ENCODE measurements around the gene CGNL1. TPM values are rescaled to one million over a fixed set of nuclear protein-coding genes. Genes with fewer than 3 reads are reported as not detected.
A peak's percentile ranks its signal among the peaks of the same experiment; 100 is the strongest.

Gene CGNL1
- polyA plus RNA-seq, 1 donor, result 5.4 TPM

DNA sequence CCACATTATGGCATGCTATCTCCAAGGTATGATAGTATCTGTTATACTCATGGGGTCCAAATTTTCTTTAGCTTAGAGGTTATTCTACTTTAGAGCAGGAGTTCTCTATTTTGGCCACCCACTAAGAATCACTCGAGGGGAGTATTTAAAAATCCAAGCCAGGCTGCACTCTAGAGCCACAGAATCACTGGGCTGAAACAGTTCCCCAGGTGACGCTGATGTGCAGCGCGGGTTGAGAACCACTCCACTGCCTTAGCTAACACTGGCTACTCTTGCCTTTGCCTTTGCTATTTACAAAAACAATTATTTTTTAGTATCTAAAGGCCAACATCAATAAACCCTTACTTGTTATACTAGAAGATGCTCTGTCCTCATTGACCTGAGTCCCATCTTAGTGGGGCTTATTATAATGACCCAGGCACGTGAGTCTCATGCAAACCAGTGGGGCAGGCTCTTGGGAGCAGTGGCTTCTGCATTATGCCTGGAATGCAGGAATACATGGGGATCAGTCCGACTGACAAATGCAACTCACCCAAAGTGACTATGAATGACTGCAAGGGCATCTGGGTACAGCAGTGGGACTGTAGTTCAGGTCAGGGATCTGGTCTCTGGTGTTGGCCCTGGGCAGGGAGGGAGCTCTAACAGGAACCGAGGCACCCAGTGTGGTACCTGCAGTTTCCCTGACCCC is 21.7 kb upstream of the CGNL1 start:
- no peak for DNase-seq

DNA sequence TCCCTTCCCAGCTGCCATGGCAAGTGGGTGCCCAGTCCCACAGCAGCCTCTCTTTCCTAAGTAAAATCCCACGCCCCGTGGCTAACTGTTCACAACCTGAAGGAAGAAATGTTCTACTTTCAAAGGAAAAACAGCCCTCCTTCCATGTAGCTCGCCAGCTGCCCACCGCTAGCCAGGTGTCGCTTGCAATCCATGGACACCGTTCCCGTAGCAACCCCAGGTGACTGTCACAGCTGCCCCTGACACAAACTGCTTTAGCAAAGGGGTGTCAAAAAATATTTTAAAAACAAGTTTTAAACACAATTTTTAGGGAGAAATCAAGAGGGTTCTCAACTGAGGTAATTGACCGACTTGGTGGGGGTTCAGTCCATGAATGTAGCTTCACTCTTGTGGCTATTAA is 21.0 kb upstream of the CGNL1 start:
- no peak for DNase-seq

DNA sequence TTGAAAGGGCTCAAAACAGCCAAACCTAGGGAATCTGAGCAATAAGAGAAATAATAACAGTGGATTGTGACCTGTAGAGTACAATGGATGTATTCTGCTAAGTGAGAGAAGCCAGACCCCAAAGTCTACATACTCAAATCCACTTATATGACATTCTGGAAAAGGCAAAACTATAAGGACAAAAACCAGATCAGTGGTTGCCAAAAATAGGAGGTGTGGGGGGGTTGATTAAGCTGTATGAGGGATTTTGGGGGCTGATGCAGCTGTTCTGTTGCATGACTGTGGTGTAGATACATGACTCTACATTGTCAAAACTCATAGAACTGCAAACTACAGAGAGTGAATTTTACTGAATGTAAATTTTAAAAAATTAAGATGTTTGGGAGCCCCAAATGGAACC is 20.1 kb upstream of the CGNL1 start:
- no peak for DNase-seq

DNA sequence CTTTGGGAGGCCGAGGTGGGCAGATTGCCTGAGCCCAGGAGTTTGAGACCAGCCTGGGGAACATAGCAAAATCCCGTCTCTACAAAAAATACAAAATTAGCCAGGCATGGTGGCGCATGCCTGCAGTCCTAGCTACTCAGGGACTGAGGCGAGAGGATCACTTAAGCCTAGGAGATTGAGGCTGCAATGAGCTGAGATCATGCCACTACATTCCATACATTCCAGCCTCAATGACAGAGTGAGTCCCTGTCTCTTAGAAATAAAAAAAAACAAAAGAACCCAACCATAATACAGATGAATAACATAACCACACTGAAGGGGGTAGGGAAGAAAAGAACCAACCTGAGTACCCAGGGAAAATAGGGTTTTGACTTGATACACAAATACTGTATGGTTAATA is 19.7 kb upstream of the CGNL1 start:
- no peak for DNase-seq

DNA sequence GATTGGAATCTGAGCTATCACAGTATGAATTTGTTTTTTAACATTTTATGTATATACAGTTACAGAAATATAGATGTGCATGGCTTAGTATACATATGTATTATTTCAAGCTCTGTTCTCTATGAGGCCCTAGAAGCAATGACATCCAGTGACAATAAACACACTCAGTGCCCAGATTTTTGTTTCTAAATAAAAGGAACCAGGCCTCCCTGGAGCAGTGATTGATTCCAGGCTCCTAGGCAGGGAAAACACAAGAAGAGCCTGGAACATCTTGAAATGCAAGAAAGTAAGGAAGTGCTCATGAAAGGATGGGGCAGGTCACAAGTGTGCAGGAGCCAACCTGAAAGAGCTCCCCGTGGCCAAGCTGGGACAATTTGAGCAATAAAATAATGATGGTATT is 18.5 kb upstream of the CGNL1 start:
- DNase-seq, result no peak

DNA sequence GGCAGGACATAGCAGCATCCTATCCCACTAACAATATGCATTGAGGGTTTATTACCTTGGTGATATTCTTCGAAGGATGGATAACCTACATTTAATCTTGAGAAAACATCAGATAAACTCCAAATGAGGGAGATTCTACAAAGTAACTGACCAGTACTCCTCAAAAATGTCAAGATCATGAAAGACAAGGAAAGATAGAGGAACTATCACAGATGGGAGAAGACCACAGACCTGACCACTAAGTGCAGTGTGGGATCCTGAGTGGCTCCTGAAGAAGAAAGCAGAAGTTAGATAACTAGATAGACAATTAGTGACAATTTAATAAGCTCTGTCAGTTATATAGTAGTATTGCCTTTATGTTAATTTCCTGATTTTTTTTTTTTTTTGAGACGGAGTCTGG is 17.7 kb upstream of the CGNL1 start:
- DNase-seq, result no peak

DNA sequence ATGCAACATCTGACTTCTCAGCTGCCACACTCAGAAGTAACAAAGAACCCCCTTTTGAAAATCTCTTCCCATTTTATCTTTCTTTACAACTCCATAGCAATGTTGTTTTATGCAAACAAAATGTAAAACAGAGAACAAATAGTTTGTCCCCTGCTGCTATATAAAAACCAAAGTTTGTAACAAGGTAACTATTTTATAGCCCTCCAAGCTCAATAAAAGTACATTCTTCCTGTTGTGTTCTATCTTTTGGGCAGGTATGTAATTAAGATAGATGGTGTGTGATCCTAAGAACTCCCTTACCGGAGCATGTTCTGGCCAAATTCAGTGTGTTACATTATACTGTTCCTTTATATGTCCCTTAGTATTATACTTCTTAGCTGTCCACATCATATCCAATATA is 12.6 kb upstream of the CGNL1 start:
- DNase-seq, result no peak

DNA sequence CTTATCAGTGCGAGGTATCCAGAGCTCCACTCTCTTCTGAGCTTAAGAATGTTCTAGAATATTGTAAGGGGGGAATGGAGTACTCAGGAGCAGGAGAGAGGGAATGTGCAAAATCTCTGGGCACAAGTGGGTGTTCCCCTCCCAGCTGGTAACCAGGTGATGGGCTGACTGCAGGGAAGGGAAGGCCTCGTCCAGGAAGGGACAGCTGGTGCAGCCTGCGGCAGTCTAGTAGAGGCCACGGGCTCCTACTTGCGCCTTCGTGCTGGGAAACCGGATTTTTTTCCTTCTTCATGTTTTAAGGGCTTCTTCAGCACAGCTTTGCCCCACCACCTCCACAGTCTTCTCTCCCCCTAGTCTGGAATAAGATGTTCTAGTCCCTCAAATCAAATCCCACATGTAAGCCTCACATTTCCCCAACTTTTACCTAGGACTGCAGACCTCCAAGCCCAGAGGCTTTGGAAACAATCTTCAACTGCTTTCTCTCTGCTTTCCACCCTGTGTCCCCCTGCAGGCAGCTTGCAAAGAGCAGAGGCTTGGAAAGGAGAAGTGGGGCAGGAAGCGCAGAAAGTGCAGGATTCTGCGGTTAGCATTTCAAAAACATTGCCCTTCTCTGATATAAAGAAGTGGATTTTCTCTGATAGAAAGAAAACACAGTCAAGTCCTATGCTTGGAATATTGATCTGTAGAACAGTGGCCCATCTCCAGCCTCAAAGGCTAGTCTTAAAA is 11.9 kb upstream of the CGNL1 start:
- DNase-seq, result no peak

DNA sequence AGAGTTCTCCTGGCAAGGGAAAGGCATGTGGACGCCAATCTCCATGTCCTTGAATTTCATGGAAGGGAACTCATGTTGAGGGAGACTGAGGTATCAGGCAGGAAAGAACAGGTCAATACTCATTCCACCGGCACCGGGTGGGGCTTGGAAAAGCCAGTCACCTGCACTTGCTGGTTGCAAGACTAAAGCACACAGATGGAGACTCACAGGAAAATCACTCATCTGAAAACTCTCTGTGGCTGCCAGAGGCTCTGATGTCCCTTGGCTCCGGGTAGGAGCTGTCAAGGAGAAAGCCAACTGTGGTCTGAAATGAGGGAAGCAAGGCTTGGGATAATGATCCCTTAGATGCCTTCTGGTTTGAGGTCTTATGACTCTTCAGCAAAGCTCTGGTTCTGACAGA is 8.7 kb upstream of the CGNL1 start:
- no peak for DNase-seq

DNA sequence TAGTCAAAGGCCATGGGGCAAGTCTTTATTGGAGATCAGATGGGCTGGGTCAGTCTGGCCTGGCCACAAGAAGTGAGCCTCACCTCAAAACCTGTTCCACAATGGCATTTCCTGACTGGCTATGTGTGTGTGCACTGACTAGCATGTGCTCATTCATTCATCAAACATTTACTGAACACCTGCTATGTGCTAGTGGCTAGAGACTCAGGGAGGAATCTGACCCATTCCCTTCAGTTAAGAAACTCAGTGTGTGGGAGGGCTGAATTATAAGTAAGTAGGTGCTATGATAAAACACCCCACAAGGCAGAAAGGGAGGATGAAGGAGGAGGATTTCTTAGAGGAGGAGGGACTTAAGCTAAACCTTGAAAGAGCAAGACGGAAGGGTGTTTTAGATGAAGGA is 5.4 kb upstream of the CGNL1 start:
- DNase-seq, result no peak

DNA sequence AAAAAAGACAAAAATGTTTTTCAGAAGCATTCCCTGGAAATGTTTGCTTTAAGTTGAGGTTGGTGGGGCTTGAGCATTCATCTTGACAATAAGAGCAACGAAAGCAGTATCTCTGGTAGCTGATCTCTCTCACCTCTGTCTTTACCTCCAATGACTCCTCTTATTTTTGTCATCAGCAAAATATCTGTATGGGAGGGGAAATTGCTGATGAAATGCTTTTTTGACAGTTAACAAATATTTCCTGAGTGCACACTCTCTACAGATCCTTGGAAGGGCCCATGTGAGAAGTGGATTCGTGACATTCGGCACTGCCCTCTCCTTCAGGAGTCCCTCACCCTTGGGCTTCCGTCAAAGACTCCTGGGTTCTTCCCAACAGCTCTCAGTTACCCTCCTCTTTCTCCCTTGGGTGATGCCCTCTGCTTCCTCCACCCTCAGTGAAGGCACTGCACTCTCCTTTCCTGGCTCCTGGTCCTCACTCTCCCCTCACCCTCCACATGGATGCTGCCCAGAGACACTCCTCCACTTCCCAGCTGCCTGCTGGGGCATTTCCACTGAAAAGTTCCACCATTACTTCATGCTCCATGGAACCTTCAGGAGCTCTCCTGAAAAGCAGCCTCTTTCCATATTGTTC is 2.9 kb upstream of the CGNL1 start:
- DNase-seq, result no peak

DNA sequence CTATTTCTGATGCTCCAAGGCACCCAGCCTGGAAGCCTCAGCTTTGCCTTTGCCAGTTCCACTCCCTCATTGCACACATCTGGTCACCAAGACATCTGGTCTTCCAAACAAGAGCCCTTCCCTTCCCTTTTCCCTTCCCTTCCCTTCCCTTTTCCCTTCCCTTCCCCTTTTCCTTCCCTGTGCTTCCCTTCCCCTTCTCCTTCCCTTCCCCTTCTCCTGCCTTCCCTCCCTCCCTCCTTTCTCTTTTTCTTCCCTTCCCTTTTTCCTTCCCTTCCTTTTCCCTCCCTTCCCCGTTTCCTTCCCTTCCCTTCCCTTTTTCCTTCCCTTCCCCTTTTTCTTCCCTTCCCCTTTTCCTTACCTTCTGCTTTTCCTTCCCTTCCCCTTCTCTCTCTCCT is 2.4 kb upstream of the CGNL1 start:
- DNase-seq, result no peak

DNA sequence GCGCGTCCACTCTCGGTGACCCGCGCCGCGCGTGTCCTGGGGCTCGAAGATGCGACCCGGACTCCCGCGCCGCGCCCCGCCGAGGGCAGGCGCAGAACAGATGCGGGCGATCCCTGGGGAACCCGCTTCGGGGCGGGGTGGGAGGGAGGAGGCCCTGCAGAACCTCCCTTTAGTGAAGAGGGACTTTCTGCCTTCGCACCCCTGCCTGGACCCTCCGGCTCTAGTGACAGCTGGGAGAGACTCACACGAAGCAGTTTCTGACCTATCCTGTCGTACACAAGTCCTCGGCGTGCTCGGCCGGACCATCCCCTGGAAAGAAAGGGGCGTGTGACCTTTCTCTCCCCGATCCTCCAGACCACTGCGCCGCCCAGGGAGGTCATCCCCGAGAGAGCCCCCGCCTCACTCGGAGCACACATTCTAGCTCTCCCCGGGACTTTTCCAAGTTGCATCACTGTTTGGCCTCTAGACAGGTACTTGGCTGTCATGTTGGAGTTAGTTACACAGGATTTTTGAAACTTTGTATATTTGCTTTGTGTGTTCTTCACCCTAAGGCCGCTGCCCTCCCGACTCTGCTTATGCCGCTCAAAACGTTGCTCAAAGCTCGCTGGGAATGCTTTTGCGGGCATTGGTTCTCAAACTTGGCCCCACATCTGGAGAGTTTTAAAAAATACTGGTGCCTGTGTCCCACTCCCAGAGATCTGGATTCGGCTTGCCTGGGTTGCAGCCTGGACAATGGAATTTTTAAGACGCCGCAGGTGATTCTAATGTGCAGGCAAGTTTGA is 582 bp downstream of the CGNL1 start:
- peak; percentile 36 for DNase-seq

DNA sequence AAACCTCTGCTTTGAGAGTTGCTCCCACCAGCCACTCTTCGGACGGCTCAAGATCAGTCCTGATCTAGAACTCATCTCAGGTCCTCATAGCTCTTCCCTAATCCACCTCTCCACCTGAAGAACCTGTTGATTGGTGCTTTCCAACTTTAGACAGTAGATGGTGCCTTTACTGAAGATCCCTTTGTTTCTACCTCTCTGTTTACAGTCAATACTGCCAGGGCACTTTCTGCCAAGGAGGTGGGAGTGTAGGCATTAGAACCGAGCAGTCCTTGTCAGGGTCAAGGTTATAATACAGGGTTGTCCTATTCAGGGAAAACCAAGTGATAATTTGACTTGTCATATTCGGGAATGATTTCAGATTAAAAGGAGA is 1.2 kb downstream of the CGNL1 start:
- DNase-seq, result no peak

DNA sequence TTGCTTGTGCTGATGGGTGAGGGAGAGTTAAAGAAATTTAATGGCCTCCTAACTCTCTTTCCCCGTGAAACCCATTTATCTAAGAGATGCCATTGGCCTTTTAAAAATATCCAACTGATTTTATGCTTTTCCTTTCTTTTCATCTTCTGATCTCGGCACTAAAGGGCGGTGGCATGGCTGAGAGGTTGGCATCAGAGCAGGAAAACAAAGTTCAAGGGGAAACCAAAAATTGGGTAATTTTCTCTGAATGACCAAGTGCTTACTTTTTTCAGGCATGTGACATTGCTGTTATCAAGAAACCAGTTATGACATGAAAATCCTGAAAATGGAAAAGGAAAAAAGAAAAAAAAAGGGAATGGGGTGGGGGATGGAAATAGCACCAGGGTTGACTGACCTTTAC is 3.2 kb downstream of the CGNL1 start:
- no peak for DNase-seq

DNA sequence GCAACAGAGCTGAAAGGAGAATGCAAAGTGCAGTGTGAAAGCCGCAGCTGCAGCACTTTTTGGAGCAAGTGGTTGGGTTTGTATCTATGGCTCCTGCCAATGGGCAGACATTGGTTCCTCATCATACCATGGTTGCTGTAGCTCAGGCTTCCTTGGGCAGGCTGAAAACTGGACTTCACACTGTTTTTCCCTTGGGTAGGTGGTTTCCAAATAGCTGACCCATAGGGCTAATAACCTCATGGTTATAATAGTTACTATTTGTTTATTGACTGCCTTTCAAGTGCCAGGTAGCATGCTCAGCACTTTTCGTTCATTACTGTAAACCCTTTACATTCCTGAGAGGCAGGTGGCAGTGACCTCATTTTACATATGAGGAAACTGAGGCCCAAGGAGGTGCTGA is 4.5 kb downstream of the CGNL1 start:
- DNase-seq, result no peak

DNA sequence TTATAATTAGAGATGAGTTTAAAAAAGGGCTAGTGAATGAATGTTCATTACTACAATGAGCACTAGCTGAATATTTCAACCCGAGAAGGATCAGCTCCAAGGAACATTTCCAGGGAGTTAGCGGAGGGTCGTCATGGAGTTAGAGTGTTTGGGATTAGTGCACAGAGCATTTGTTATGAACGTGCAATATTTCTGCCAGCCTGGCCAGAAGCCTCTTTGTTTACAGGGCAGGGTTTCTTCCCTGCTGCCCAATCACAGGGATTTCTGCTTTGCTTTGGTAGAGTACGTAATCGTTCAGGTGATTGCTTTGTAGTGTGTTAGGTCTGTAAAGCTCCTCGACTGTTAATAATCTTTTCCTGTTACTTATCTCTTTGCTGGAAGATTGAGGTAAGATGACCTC is 5.9 kb downstream of the CGNL1 start:
- DNase-seq, result no peak

DNA sequence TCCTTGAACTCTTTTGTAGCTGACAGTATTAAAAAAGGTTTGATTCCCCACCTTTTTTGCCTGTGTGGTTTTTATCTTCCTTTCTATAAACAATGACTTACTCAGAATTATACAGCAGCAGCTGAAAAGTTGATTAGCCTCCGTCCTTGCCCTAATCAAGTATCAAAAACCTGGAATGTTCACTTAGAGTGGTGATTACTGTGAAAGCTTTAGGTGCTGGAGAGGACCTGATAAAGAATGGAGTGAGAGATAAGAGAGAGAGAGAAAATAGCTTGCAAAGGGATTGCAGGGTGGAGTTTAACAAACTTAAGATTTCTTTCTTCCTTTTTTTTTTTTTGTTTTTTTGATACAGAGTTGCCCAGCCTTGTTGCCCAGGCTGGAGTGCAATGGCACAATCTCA is 6.7 kb downstream of the CGNL1 start:
- DNase-seq, result no peak

DNA sequence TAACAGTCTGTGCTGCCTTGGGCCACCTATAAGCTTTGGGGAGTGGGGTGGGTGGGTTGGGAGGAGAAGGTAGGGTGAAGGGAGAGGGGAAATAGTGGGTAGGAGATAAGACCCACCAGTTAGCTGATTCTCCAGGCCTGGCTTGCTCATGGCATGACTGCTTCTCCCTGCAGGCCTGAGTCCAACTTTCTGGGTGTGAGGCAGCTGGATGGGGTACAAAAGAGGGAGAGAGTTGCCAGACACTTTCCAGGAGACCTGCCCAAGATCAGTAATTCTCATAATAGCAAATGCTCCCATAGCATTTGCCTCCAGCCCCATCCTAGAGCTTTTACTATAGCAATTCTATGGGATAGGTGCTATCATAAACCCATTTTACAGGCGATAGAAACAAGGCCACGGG is 7.7 kb downstream of the CGNL1 start:
- DNase-seq, result no peak

DNA sequence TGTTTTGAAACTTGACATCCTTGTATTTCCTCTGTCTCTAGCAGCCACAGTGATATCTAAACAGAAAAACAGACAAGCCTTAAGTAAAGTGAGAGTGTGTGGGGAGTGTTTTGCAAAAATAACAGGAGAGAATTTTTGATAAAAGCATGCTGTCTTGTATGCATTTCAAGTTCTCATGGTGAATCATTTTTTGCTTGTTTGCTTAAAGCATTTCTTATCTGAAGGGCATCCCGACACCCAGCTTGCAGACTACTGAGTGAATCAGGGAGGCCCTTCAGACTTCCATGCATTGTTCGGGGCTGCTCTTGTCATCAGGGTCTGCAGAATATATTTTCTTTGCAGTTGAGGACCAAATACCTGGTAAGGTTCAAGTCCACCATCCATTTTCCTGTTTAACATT is 8.5 kb downstream of the CGNL1 start:
- no peak for DNase-seq

DNA sequence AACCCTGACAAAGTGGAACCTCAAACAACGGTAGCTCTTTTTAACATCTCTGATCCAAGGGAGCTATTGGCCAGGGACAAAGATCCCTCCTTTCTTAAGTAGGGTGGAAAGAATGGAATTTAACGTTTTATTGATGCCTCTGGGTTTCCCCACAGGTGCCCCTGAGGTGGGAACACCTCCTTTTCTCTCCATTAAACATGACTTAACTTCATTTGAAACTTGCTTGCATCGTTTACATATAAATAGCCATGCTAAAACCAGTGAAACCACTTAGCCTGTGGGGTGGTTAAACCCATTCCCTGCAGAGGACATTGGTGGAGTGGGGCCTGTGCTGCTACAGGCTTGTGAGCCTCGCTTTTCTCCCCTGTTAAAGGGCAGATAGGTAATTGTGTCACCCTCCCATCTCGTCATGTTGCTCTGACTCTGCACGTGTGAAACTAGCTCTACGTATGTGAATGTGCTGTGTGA is 9.7 kb downstream of the CGNL1 start:
- no peak for DNase-seq

DNA sequence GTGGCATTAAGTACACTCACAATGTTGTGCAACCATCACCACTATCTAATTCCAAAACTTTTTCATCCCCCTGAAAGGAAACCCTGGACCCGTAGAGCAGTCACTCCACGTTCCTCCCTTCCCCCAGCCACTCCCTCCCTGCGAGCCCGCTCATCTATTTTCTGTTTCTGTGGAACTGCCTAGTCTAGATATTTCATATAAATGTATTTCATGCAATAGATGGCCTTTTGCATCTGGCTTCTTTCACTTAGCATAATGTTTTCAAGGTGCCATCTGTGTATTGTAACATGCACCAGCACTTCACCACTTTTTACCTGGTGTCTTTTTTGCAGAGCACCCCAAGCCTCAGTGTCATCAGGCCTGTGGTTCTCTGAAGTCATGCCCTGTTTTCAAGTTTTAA is 10.7 kb downstream of the CGNL1 start:
- no peak for DNase-seq

DNA sequence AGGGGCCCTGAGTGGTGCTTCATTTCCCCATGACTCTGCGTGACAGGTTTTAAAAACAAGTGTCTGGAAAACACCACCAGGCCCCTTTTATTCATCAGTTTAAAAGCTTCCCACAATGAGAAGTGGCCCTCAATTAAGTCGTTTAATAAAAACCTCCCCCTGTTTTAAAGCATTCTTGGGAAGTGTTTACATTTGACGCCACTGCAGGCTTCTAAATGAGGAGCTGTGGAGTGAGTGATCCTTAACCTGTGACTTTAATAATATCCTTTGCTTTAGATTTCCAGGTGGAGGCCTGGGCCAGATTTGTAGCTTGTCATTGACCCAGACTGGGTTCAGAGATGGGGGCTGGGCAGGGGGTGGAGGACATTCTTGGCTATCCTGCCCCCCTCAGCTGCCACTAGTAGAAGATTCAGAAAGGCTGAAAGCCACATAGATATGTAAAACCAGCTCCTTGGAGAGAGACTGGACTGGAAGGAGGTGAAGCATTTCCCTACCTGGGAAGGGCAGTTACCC is 11.3 kb downstream of the CGNL1 start:
- DNase-seq, result no peak

All from hindlimb muscle (tissue), 1 donor.